Measurements from ENCODE around the gene UBA7.
A peak's percentile ranks its signal among the peaks of the same experiment; 100 is the strongest.
"Not testable (repeated sequence)": the region's sequence is repeated elsewhere in the genome, so short reads cannot be mapped to it uniquely, and the experiment has no call there.

The UBA7 gene

GRCh38 chr3:49813497-49814174, at the start of gene UBA7:
UBA7 (minus strand) TSS chr3:49813953; CDS start chr3:49813787, 166 bp downstream.
- DNase-seq (ENCODE audit: low read depth in 2 of 2) = no peak

GRCh38 chr3:49859576-49860305, 46.0 kb upstream of the UBA7 start:
- DNase-seq (ENCODE audit: low read depth in 2 of 2) = no peak

GRCh38 chr3:49856181-49857005, 42.6 kb upstream of the UBA7 start, which contains the start of gene TRAIP:
TRAIP (minus strand) TSS chr3:49856564; CDS start chr3:49856453, 111 bp downstream.
- peak; percentile 77 to 85 for DNase-seq (ENCODE audit: low read depth in 2 of 2)

DNA sequence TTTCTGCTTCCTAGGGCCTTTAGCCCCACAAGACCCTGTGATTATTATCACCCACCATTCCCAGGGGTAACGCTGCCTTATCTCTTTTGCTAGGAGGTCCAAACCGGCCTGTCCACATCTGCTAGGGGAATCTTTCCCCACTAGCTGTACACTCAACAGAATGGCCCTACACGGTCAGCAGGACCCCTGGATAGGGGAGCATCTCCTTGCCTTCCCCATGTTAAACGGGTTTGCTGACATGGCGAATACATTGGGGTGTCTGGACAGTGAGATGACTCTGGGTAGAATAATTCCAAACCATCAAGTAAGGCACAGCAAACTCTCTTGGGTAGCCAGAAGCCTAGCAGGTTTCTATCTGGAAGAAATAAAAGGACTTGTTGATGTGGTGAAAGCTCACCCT, 41.9 kb upstream of the UBA7 start:
- DNase-seq (ENCODE audit: low read depth in 2 of 2) = no peak

DNA sequence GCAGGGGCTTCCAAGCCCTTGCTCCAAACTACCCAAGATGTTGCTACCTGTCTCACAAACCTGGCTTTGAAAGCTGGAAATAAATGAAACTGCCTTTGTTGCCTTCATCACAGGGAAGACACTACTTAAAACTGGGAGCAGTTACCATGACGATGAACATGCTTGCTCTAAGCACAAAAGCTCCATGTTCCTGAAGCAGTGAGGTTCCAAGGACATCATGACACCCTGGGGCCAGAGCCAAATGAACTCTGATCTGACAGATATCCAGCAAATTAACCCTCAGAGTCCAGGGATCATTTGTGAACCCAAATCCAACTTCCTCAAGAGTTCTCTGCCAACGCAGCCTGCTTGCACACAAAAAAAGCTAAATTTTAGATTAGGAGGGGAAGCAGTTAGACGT, 31.9 kb upstream of the UBA7 start:
- DNase-seq (ENCODE audit: low read depth in 2 of 2) = no peak

DNA sequence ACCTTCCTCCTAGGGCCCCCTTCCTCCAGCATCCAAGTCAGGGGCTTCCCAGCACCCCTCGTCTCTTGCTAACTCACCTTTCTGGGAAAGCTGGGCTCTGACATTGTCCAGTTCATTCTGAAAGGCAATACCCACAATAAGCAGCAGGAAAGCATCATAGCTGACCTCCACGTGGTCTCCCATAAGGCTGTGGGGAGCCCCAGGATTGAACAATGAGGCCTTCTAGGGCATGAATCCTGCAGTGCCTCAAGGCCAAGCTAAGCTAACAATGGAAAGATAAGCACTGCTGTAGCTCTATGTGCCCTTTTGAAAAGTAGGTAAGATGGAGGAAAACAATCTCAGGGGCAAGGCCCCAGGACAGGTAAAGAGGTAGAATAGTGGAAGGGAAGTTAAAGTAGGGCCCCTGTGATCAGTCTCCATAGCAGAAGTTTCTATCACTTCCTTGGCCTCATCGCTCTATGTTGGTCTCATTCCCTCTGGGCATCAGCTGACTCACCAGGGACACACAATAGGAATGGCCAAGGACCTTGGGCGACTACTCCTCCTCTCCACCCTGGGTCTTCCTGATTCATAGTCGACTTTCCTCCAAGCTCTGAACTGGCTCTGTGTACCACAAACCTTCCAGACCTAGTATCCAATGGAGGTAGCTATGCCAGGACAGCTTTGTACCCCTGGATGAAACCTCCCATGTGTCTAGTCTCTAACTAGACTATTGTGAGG, 30.9 kb upstream of the UBA7 start:
- no peak for DNase-seq (ENCODE audit: low read depth in 2 of 2)

DNA sequence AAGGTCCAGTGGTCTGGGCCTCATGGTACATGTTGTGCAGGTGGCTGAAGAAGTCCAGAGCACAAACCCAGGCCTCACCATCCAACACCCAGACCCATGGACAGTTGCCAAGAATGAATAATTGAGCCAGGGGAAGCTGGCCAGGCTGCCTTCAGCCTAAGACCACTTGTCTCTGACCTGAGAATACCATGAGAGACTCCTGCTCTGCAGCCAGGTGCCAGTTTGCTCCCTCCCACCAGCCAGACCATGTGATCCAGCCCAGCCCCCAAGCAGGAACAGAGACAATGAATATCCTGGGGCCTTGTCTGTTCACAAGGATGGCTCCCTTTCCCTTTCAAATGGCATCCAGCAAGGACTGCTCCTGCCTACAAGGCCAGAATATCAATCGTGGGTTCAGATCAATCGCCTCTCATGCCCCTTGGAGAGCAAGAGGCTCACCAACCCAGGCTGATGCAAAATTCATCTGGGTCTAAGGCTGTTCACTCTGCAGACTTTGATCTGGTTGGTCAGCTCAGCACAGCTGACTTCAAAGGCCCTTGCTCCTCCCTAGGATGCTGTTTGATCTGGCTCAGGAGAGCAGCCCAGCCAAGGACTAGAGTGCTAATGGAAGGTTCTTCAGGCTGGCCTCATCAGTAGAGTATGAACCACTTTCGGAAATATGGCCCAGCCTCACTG, 29.2 kb upstream of the UBA7 start:
- DNase-seq (ENCODE audit: low read depth in 2 of 2) = no peak

GRCh38 chr3:49841806-49842205, 28.1 kb upstream of the UBA7 start:
- no peak for DNase-seq (ENCODE audit: low read depth in 2 of 2)

- DNase-seq (ENCODE audit: low read depth in 2 of 2) = no peak
Observed at GRCh38 chr3:49841126-49841696, 27.5 kb upstream of the UBA7 start.

GRCh38 chr3:49840388-49840787, 26.6 kb upstream of the UBA7 start:
- no peak for DNase-seq (ENCODE audit: low read depth in 2 of 2)

- peak; percentile 42 to 64 for DNase-seq (ENCODE audit: low read depth in 2 of 2)
Observed at GRCh38 chr3:49839193-49839809, 25.5 kb upstream of the UBA7 start.

DNA sequence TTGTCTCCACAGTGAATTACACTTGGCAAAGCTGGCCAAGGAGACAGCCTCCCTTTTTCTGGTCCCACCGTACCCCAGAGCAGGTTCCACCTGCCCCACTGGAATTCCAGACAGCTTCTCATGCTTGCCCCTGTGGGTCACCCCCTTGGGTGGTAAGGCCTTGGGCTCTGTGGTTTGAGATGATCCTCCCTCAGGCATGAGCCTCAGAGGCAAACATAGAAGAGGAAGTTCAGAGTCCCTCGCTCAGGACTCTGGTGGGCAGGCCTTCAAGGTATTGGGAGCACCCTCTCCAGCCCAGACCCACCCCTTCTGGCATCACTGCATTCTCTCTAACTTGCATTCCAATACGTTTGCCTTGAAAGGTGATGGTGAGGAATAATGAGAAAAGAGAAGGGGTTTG, 17.6 kb upstream of the UBA7 start:
- DNase-seq (ENCODE audit: low read depth in 2 of 2) = no peak

GRCh38 chr3:49826016-49826415, 12.3 kb upstream of the UBA7 start:
- no peak for DNase-seq (ENCODE audit: low read depth in 2 of 2)

DNA sequence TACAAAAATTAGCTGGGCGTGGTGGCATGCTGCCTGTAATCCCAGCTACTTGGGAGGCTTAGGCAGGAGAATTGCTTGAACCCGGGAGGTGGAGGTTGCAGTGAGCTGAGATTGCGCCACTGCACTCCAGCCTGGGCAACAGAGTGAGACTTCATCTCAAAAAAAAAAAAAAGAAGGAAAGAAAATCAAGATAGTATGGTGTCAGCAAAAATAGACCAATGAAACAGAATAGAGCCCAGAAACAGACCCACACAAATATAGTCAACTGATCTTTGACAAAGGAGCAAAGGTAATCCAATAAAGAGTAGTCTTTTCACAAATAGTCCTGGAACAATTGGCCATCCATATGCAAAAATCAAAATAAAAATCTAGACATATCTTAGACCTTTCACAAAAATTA, 9.4 kb upstream of the UBA7 start:
- not testable (repeated sequence) for DNase-seq (ENCODE audit: low read depth in 2 of 2)

DNA sequence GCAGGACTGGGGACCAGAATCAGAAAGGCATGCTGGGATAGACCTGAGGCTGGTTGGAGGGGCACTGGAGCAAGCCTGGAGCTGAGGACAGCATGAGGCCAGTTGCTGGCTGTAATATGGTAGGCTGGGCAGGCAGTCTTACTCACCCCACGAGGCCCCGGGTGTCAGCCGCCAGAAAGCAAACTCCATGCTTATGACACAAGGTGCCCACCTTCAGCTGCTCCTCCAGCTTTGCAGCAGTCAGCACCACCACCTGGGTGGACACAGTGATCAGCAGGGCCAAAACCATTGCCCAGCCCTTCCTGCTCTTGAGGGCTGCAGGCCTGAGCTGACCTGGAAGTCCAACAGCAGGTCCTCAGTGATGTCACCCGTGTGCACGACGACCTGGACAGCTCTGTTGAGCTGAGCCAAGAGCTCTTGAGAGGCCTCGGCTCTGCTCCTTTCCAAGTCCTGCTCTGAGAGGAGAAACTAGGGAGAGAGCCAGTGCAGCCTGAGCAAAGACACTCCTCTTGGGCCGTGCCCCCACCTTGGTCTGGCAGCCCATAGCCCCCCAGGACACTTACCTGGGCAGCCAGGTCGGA, 747 bp downstream of the UBA7 start:
- DNase-seq (ENCODE audit: low read depth in 2 of 2) = no peak

DNA sequence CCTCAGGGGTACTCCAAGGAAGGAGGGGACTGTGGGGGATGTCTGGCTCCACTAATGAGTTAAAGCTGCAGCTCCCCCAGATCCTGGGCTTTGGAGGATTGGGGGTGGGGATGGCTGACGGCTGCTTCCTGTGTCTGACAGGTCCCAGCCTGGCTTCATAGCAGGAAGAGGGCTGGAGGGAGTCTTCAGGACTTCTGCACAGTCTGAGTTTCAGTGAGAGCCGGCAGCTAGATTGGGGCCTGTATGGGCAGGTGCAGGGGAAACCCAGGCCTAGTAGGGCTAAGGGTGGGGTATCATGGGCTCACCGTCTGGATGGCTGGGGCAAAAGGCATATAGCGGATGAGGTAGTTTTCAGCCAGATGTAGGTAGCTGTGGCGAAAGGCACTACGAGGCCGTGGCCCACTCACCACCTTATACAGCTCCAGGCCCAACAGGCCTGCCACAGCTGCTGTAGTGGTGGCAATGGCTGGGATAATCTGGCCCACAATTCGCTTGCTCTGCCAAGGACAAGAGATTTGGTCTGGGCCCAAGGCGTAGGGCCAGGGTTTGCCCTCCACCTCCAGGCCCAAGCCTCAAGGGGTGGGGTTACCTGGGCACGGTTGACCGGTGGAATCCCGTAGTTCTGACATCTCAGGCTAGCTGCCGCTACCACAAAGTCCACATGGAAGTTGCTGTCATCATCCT, 6.2 kb downstream of the UBA7 start:
- no peak for DNase-seq (ENCODE audit: low read depth in 2 of 2)

DNA sequence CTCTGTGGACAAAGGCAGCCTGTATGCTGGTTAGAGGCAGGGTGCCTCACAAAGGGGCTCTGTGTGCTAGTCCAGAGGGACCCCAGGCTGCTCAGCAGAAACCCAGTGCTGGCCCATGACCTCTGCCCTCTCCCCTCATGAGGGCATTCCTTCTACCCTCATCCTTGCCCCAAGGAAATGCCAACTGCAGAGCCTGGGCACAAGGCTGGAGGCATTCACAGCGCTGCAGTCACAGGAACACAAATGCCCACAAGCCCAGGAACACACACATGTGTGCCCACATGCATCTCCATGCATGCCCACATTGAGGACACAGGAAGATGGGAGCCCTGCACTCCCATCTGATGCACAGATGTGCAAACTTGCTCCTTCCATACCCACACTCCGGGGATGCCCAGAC, 6.9 kb downstream of the UBA7 start:
- DNase-seq (ENCODE audit: low read depth in 2 of 2) = no peak

GRCh38 chr3:49805897-49806701, 7.7 kb downstream of the UBA7 start:
- DNase-seq (ENCODE audit: low read depth in 2 of 2) = no peak

DNA sequence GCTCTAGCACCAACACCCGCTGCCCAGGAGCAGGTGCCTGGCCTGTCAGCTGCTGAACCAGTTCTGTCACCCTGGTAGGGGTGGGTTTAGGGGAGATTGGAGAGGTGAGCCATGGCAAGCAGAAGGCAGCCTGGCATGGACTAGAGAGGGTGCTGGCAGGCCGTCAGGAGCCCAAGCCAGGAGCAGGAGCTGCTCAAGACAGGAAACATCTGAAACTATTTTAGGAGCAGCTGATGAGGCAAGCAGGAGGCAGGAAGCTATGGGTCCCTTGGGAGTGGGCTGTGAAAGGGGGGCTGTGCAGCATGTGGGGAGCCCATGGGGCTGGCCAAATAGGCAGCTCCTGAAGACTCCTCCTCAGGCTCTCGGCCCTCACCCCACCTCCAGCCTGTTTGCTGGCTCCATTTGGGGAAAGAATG, 8.4 kb downstream of the UBA7 start:
- DNase-seq (ENCODE audit: low read depth in 2 of 2) = no peak
